ENCODE data around the gene MICAL3.

Gene MICAL3

GRCh38 chr22:17738386-17739128, 285.8 kb downstream of the MICAL3 start:
- no peak for DNase-seq

Data from eye (tissue), 1 donor.